B cell (primary cell): ENCODE data around the gene GALNT18. TPM values are rescaled to one million over a fixed set of nuclear protein-coding genes. Genes with fewer than 3 reads are reported as not detected.

Experiments used
- ATAC-seq: fragments of 200-7000 bp; cut with Tn5 transposase; one replicate; pipeline ENCODE4 v1.10.0; 2021; ENCODE audit warnings: low read depth, mild to moderate bottlenecking, moderate number of reproducible peaks, moderate library complexity
- CTCF ChIA-PET: fragments of 350-600 bp; sonication (Branson Sonifier 250); formaldehyde crosslinking; loops from one replicate; lab custom pipeline; 2021; ENCODE audit warnings: antibody characterized with exemption, inconsistent platforms; lab: Charles Lee
- POLR2A ChIA-PET: fragments of 350-600 bp; sonication (Branson Sonifier 250); formaldehyde crosslinking; loops from one replicate; lab custom pipeline; 2021; ENCODE audit warnings: antibody characterized with exemption; lab: Charles Lee
- DNase-seq: peaks from one replicate; pipeline ENCODE4 v3.0.0; 2013
- H2AFZ ChIP-seq: 2 replicates; pipeline ENCODE4 v1.6.1; 2012; ENCODE audit warnings: mild to moderate bottlenecking, low read depth, low read length; ENCODE audit not compliant: insufficient read depth, poor library complexity, severe bottlenecking
- H3K27ac ChIP-seq, 2 donors: 1 replicate in 1 of 2; 2 replicates in 1 of 2; pipeline ENCODE4 v1.5.1; 2012 to 2013; ENCODE audit warnings: low read length in 2 of 2, mild to moderate bottlenecking in 2 of 2, moderate library complexity in 1 of 2
- H3K27me3 ChIP-seq, 4 experiments: fragments of 200-600 bp in 1 of 4; sonication (generic) in 1 of 4; replicated peaks in 1 of 4; 1 replicate in 2 of 4; 2 replicates in 2 of 4; pipeline versions ENCODE4 v1.6.1 to v1.7.0; 2013 to 2016; ENCODE audit warnings: low read length in 3 of 4, mild to moderate bottlenecking in 2 of 4, mixed read lengths in 1 of 4, moderate library complexity in 1 of 4; ENCODE audit not compliant: insufficient read depth in 4 of 4, control insufficient read depth in 3 of 4; ENCODE audit errors: control extremely low read depth in 1 of 4
- H3K36me3 ChIP-seq, 2 experiments: replicated peaks in 1 of 2; 1 replicate in 1 of 2; 2 replicates in 1 of 2; pipeline versions ENCODE4 v1.6.1 to v1.7.1; 2013; ENCODE audit warnings: low read length in 1 of 2; ENCODE audit not compliant: insufficient read depth in 2 of 2, control insufficient read depth in 1 of 2; ENCODE audit errors: control extremely low read depth in 1 of 2, extremely low read depth in 1 of 2
- H3K4me1 ChIP-seq, 2 donors: fragments of 200-600 bp in 1 of 2; sonication (generic) in 1 of 2; 1 replicate in 1 of 2; 2 replicates in 1 of 2; pipeline versions ENCODE4 v1.5.1 to v1.6.1; 2013 to 2017; ENCODE audit warnings: low read length in 2 of 2; ENCODE audit not compliant: control insufficient read depth in 2 of 2, insufficient read depth in 2 of 2
- H3K4me2 ChIP-seq: replicated peaks from 2 replicates; pipeline ENCODE3; 2012; ENCODE audit warnings: mild to moderate bottlenecking, low read depth, low read length; ENCODE audit not compliant: poor library complexity, severe bottlenecking
- H3K4me3 ChIP-seq, 5 experiments: fragments of 200-600 bp in 1 of 5; sonication (generic) in 1 of 5; 1 replicate in 3 of 5; 2 replicates in 2 of 5; pipeline versions ENCODE4 v1.5.1 to v1.7.0; 2011 to 2016; ENCODE audit warnings: low read length in 4 of 5, mild to moderate bottlenecking in 4 of 5, low read depth in 2 of 5, control low read depth in 1 of 5, moderate library complexity in 1 of 5; ENCODE audit not compliant: insufficient read depth in 1 of 5; ENCODE audit errors: control extremely low read depth in 1 of 5, extremely low read depth in 1 of 5
- H3K79me2 ChIP-seq: fragments of 200-600 bp; sonication (generic); one replicate; pipeline ENCODE4 v1.6.0; 2016; ENCODE audit warnings: low read length; ENCODE audit not compliant: control insufficient read depth, insufficient read depth
- H3K9ac ChIP-seq: fragments of 200-600 bp; sonication (generic); 2 replicates; pipeline ENCODE4 v1.6.1; 2017; ENCODE audit warnings: mild to moderate bottlenecking, low read length, moderate library complexity
- H3K9me3 ChIP-seq, 3 donors: one replicate each; pipeline versions ENCODE4 v1.6.1 to v1.7.1; 2013; ENCODE audit warnings: low read length in 2 of 3; ENCODE audit not compliant: control insufficient read depth in 2 of 3, insufficient read depth in 1 of 3; ENCODE audit errors: control extremely low read depth in 1 of 3
- H4K20me1 ChIP-seq: 2 replicates; pipeline ENCODE4 v1.6.0; 2012; ENCODE audit warnings: mild to moderate bottlenecking, low read length; ENCODE audit not compliant: insufficient read depth, control insufficient read depth, poor library complexity, severe bottlenecking
- H3K27ac Mint-ChIP-seq: one replicate; pipeline ENCODE4 v1.8.0; 2021; ENCODE audit warnings: mixed read lengths
- H3K27me3 Mint-ChIP-seq: one replicate; pipeline ENCODE4 v1.8.0; 2021; ENCODE audit warnings: mixed read lengths
- H3K4me1 Mint-ChIP-seq: one replicate; pipeline ENCODE4 v1.8.0; 2021; ENCODE audit warnings: mixed read lengths
- H3K4me3 Mint-ChIP-seq: one replicate; pipeline ENCODE4 v1.8.0; 2021; ENCODE audit warnings: mixed read lengths
- H3K9me3 Mint-ChIP-seq: one replicate; pipeline ENCODE4 v1.8.0; 2022; ENCODE audit warnings: mixed read lengths; ENCODE audit not compliant: insufficient read depth
- EZH2 ChIP-seq: IDR thresholded peaks from 2 replicates; pipeline ENCODE4 v1.6.1; 2012; ENCODE audit warnings: borderline replicate concordance, low read depth, mild to moderate bottlenecking, moderate library complexity, low read length; ENCODE audit not compliant: insufficient read depth, poor library complexity, severe bottlenecking
- WGBS: methylation state at CpG from one replicate; pipeline ENCODE4 v1.1.5; 2013; ENCODE audit warnings: missing lambda C conversion rate; ENCODE audit not compliant: insufficient coverage; 5-methylcytosine and 5-hydroxymethylcytosine counted together
- intact Hi-C: fragments of 100-400 bp; cut with micrococcal nuclease; formaldehyde crosslinking; loops from one replicate; pipeline ENCODE4 v1.10.0; 2022
- polyA plus RNA-seq: library from polyadenylated mRNA; depleted of rRNA; stranded (reverse); fragments of >200 nt; gene quantifications from 2 replicates; pipeline ENCODE4 v1.2.3, GENCODE V29; 2012
- total RNA-seq, 2 donors: library from RNA; stranded (reverse); fragments of 120-200 nt in 1 of 2; gene quantifications; 1 replicate in 1 of 2; 2 replicates in 1 of 2; pipeline versions ENCODE4 v1.2.3 to v1.2.4, GENCODE V29; 2013 to 2022
- TF ChIP-seq, protein P1 (sequence below): fragments of 200-600 bp; IDR thresholded peaks from one replicate; pipeline ENCODE4 v1.8.0; 2022; ENCODE audit warnings: antibody characterized with exemption, mild to moderate bottlenecking

The GALNT18 gene
- total and polyA plus RNA-seq, 2 donors (not counting 1 experiment from before 2014, with no cell fraction given) = not detected

DNA sequence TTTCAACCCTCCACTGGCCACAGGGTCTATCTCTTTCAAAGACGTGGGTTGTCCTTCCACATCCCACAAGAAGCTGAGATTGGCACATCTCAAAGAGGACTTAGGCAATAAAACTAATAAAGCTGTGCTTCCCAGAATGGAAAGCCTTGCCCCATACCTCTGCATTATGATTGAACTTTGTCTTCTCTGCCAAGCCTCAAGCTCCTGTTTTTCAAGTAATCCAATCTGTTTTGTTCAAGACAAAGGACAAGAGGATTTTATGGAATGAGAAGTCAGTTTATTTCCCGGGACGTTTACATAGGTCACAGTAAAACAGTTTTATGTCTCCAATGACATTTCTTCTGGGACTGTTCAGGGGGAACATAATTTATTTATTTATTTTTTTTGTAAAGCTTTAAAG is 108.4 kb downstream of the GALNT18 start:
- Histone ChIP-seq H3K27ac (no peak overlapping the region), H3K36me3 (no peaks in the 10 kb centered on the region), H3K4me3 (no peak overlapping the region), H3K9me3 (no peaks in the 10 kb centered on the region), H3K27me3 (no peaks in the 10 kb centered on the region), H3K4me1 (no peaks in the 10 kb centered on the region), H2AFZ (no peak overlapping the region), H3K4me2 (no peak overlapping the region), H3K79me2 (no peaks in the 10 kb centered on the region), H4K20me1 (no peaks in the 10 kb centered on the region), H3K9ac (no peak overlapping the region)
- intact Hi-C loops = no loop called here
- Mint-ChIP-seq H3K9me3 (no peaks in the 10 kb centered on the region), H3K4me3 (no peak overlapping the region), H3K27me3 (no peaks in the 10 kb centered on the region), H3K4me1 (no peaks in the 10 kb centered on the region), H3K27ac (no peak overlapping the region)
- TF ChIP-seq EZH2 = no peak
- TF ChIP-seq, protein P1, sequence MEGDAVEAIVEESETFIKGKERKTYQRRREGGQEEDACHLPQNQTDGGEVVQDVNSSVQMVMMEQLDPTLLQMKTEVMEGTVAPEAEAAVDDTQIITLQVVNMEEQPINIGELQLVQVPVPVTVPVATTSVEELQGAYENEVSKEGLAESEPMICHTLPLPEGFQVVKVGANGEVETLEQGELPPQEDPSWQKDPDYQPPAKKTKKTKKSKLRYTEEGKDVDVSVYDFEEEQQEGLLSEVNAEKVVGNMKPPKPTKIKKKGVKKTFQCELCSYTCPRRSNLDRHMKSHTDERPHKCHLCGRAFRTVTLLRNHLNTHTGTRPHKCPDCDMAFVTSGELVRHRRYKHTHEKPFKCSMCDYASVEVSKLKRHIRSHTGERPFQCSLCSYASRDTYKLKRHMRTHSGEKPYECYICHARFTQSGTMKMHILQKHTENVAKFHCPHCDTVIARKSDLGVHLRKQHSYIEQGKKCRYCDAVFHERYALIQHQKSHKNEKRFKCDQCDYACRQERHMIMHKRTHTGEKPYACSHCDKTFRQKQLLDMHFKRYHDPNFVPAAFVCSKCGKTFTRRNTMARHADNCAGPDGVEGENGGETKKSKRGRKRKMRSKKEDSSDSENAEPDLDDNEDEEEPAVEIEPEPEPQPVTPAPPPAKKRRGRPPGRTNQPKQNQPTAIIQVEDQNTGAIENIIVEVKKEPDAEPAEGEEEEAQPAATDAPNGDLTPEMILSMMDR = no peak
- CTCF ChIA-PET = no interaction called here
- DNase-seq (no peak), ATAC-seq (no peak)
- POLR2A ChIA-PET = no interaction called here
- no CpG with 5 or more reads among the region's 3 CpGs for WGBS

DNA sequence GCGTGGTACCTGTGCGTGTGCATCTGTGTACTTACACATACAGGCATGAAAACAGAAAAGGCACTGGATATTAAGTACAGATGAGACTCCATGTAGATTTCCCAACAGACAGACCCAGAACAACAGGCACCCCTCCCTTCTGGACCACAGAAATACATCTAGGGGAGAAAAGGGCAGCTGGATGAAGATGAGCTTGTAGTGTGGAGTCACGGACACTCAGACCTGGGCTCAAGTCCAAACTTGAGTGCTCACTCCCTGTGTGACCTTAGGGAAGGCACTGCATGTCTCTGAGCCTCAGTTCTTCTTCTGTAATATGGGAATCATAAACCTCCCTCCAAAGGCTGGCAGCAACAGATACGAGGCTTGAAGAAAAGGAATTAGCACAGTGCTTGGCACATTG is 108.9 kb downstream of the GALNT18 start:
- H3K9ac ChIP-seq = no peak overlapping the region
- no peaks in the 10 kb centered on the region for H3K36me3 ChIP-seq
- intact Hi-C loops = no loop called here
- TF ChIP-seq, protein P1 = no peak
- TF ChIP-seq EZH2 = no peak
- no peaks in the 10 kb centered on the region for H3K4me1 Mint-ChIP-seq
- H3K4me3 Mint-ChIP-seq = no peak overlapping the region
- ATAC-seq (no peak), DNase-seq (no peak)
- H3K27ac ChIP-seq = no peak overlapping the region
- no peaks in the 10 kb centered on the region for H4K20me1 ChIP-seq
- no peaks in the 10 kb centered on the region for H3K4me1 ChIP-seq
- no peaks in the 10 kb centered on the region for H3K9me3 Mint-ChIP-seq
- H3K27ac Mint-ChIP-seq = no peak overlapping the region
- no peaks in the 10 kb centered on the region for H3K27me3 ChIP-seq
- POLR2A ChIA-PET = no interaction called here
- H3K9me3 ChIP-seq = no peaks in the 10 kb centered on the region
- H3K4me3 ChIP-seq = no peak overlapping the region
- H3K4me2 ChIP-seq = no peak overlapping the region
- CTCF ChIA-PET = no interaction called here
- H3K27me3 Mint-ChIP-seq = no peaks in the 10 kb centered on the region
- WGBS = 83% methylated on average over 1 of the region's 4 CpGs
- H3K79me2 ChIP-seq = no peaks in the 10 kb centered on the region
- H2AFZ ChIP-seq = no peak overlapping the region
